ENCODE data around the gene ASTN1.

DNA sequence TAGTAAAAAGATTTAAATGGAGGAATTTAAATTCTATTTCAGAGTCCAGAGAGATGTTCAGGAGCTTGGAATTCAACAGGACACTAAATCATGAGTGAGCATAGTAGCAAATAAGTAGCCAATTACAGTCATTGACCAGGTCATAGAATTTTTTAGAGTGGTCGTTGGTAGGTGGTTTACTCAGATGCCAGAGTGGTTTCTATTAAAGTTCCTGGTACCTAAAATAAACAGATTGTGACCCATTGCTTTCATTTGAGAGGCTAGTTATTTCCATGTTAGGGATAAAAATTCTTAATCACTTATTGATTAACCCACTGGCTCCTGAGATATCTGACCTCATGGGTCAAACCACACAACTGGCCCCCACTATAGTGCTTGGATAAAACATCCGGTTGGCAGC lies 201.3 kb downstream of the ASTN1 start:
- TF ChIP-seq, protein P1, sequence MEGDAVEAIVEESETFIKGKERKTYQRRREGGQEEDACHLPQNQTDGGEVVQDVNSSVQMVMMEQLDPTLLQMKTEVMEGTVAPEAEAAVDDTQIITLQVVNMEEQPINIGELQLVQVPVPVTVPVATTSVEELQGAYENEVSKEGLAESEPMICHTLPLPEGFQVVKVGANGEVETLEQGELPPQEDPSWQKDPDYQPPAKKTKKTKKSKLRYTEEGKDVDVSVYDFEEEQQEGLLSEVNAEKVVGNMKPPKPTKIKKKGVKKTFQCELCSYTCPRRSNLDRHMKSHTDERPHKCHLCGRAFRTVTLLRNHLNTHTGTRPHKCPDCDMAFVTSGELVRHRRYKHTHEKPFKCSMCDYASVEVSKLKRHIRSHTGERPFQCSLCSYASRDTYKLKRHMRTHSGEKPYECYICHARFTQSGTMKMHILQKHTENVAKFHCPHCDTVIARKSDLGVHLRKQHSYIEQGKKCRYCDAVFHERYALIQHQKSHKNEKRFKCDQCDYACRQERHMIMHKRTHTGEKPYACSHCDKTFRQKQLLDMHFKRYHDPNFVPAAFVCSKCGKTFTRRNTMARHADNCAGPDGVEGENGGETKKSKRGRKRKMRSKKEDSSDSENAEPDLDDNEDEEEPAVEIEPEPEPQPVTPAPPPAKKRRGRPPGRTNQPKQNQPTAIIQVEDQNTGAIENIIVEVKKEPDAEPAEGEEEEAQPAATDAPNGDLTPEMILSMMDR (conservative IDR thresholded peaks at IDR 0.05; ENCODE audit: low read depth, low read length): no peak
- TF ChIP-seq EZH2phosphoT487 (IDR thresholded peaks at IDR 0.05; ENCODE audit: borderline replicate concordance, low read length): no peak
